Measurements from ENCODE around the gene POLRMT.

DNA sequence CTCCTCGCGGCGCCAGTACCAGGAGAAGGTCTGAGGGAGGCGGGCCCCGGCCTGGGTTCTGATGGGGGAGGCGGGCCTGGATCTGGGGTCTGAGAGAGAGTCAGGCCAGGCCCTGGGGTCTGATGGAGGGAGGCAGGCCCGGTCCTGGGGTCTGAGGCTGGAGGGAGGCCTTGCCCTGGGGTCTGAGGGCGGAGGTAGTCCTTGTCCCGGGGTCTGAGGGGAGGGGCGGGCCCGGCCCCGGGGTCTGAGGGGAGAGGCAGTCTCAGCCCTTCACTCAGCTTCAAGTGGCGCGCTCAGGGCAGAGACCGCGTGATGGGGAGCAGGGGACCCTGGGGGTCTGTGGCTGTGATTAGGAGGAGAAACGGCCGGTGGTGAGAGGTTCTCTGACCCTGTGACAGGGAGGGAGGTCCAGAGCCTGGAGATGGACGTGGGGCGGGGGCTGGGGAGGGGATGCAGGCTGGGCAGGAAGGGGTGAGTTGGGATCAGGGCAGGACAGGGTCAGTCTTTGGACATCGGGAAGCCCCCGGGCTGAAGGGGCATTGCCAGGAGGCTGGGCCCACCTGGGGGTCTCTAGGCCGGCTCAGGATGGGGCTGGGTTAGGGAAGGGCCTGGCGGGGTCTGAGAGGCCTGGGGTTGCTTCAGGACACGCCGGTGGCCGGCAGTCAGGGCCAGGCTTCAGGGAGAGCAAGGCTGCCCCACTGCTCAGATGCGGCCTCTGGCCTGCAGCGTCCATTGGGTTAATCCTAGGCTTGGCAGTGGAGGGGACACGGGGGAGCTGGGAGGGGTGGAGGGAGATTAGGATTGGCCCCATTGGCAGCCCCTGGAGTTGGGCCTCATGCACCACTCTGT is 25.0 kb downstream of the POLRMT start:
- TF ChIP-seq, protein P1, sequence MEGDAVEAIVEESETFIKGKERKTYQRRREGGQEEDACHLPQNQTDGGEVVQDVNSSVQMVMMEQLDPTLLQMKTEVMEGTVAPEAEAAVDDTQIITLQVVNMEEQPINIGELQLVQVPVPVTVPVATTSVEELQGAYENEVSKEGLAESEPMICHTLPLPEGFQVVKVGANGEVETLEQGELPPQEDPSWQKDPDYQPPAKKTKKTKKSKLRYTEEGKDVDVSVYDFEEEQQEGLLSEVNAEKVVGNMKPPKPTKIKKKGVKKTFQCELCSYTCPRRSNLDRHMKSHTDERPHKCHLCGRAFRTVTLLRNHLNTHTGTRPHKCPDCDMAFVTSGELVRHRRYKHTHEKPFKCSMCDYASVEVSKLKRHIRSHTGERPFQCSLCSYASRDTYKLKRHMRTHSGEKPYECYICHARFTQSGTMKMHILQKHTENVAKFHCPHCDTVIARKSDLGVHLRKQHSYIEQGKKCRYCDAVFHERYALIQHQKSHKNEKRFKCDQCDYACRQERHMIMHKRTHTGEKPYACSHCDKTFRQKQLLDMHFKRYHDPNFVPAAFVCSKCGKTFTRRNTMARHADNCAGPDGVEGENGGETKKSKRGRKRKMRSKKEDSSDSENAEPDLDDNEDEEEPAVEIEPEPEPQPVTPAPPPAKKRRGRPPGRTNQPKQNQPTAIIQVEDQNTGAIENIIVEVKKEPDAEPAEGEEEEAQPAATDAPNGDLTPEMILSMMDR (optimal IDR thresholded peaks at IDR 0.05 in 1 of 3, IDR thresholded peaks at IDR 0.05 in 1 of 3, conservative IDR thresholded peaks at IDR 0.05 in 1 of 3; ENCODE audit: extremely low read depth in 1 of 3, insufficient read depth in 2 of 3, low read length in 3 of 3), result no peak
- TF ChIP-seq EZH2 (IDR thresholded peaks at IDR 0.05; ENCODE audit: low read length), result no peak
